HUES64 (cell line): Measurements from ENCODE around the gene CHRNB4.

Experiments
- H3K27ac ChIP-seq: 2 replicates; pipeline ENCODE4 v1.7.0; 2013; ENCODE audit warnings: low read depth, low read length, inconsistent platforms
- H3K27me3 ChIP-seq: 2 replicates; pipeline ENCODE4 v1.6.1; 2013; ENCODE audit warnings: mild to moderate bottlenecking, low read length; ENCODE audit not compliant: insufficient read depth
- H3K36me3 ChIP-seq: 2 replicates; pipeline ENCODE4 v1.6.1; 2013; ENCODE audit warnings: mild to moderate bottlenecking, low read length; ENCODE audit not compliant: insufficient read depth
- H3K4me1 ChIP-seq: 2 replicates; pipeline ENCODE4 v1.6.1; 2013; ENCODE audit warnings: mild to moderate bottlenecking, low read length, moderate library complexity; ENCODE audit not compliant: insufficient read depth
- H3K4me3 ChIP-seq: 2 replicates; pipeline ENCODE4 v1.5.1; 2013; ENCODE audit warnings: mild to moderate bottlenecking, low read length, moderate library complexity
- H3K9ac ChIP-seq: 2 replicates; pipeline ENCODE4 v1.6.1; 2013; ENCODE audit warnings: mild to moderate bottlenecking, low read depth, low read length
- H3K9me3 ChIP-seq: 2 replicates; pipeline ENCODE4 v1.6.1; 2013; ENCODE audit warnings: low read depth, low read length; ENCODE audit not compliant: insufficient read depth
- WGBS: fragments of 150-250, 120-280 bp; methylation state at CpG from one replicate; pipeline ENCODE4 v1.1.7; 2013; ENCODE audit warnings: missing lambda C conversion rate; 5-methylcytosine and 5-hydroxymethylcytosine counted together

CHRNB4 gene

GRCh38 chr15:78629031-78629715 lies 11.8 kb downstream of the CHRNB4 start:
- Histone ChIP-seq H3K27me3 (no peaks in the 10 kb centered on the region), H3K27ac (no peak overlapping the region), H3K9ac (no peak overlapping the region), H3K9me3 (peaks cover 6% of the 10 kb centered on the region; the same call in 1 of the 2 replicates), H3K4me3 (no peak overlapping the region), H3K4me1 (no peaks in the 10 kb centered on the region), H3K36me3 (no peaks in the 10 kb centered on the region)
- WGBS: 96% methylated on average over 29 of the region's 29 CpGs

- Histone ChIP-seq H3K9me3 (peaks cover 2% of the 10 kb centered on the region; the same call in 1 of the 2 replicates), H3K9ac (no peak overlapping the region), H3K4me3 (no peak overlapping the region), H3K27ac (no peak overlapping the region), H3K4me1 (no peaks in the 10 kb centered on the region), H3K36me3 (no peaks in the 10 kb centered on the region), H3K27me3 (0 out of 2 replicates have a peak, but pooled peaks cover under 1% of the 10 kb centered on the region)
- WGBS: 88% methylated on average over 6 of the region's 6 CpGs
These were observed 12.8 kb downstream of the CHRNB4 start for GRCh38 chr15:78628227-78628626.

- Histone ChIP-seq H3K27ac (no peak overlapping the region), H3K4me1 (no peaks in the 10 kb centered on the region), H3K9me3 (no peaks in the 10 kb centered on the region), H3K36me3 (no peaks in the 10 kb centered on the region), H3K9ac (no peak overlapping the region), H3K27me3 (peaks cover 8% of the 10 kb centered on the region), H3K4me3 (no peak overlapping the region)
- WGBS: 94% methylated on average over 8 of the region's 8 CpGs
These were observed 13.7 kb downstream of the CHRNB4 start for GRCh38 chr15:78627348-78627747.

GRCh38 chr15:78626381-78626995 lies 14.5 kb downstream of the CHRNB4 start:
- 95% methylated on average over 4 of the region's 6 CpGs for WGBS
- Histone ChIP-seq H3K27ac (no peak overlapping the region), H3K27me3 (peaks cover 17% of the 10 kb centered on the region), H3K4me1 (no peaks in the 10 kb centered on the region), H3K9me3 (no peaks in the 10 kb centered on the region), H3K36me3 (no peaks in the 10 kb centered on the region), H3K9ac (no peak overlapping the region), H3K4me3 (no peak overlapping the region)

- WGBS: 91% methylated on average over 12 of the region's 12 CpGs
- peaks cover 4% of the 10 kb centered on the region; the same call in 1 of the 2 replicates for H3K4me1 ChIP-seq
- H3K9me3 ChIP-seq: no peaks in the 10 kb centered on the region
- H3K9ac ChIP-seq: no peak overlapping the region
- H3K36me3 ChIP-seq: no peaks in the 10 kb centered on the region
- H3K4me3 ChIP-seq: no peak overlapping the region
- no peak overlapping the region for H3K27ac ChIP-seq
- peaks cover 24% of the 10 kb centered on the region for H3K27me3 ChIP-seq
These were observed 15.3 kb downstream of the CHRNB4 start for GRCh38 chr15:78625606-78626280.

- Histone ChIP-seq H3K27ac (no peak overlapping the region), H3K9ac (no peak overlapping the region), H3K4me3 (no peak overlapping the region), H3K4me1 (peaks cover 4% of the 10 kb centered on the region; the same call in 1 of the 2 replicates), H3K9me3 (no peaks in the 10 kb centered on the region), H3K36me3 (no peaks in the 10 kb centered on the region), H3K27me3 (peaks cover 32% of the 10 kb centered on the region)
- WGBS: 89% methylated on average over 16 of the region's 17 CpGs
These were observed 16.1 kb downstream of the CHRNB4 start for GRCh38 chr15:78624651-78625590.

- Histone ChIP-seq H3K9ac (no peak overlapping the region), H3K4me1 (peaks cover 8% of the 10 kb centered on the region; the same call in 1 of the 2 replicates), H3K36me3 (no peaks in the 10 kb centered on the region), H3K27me3 (peaks cover 42% of the 10 kb centered on the region), H3K27ac (no peak overlapping the region), H3K9me3 (no peaks in the 10 kb centered on the region), H3K4me3 (no peak overlapping the region)
- 87% methylated on average over 7 of the region's 7 CpGs for WGBS
These were observed 17.1 kb downstream of the CHRNB4 start for GRCh38 chr15:78623786-78624497.

GRCh38 chr15:78621810-78622402 lies 19.1 kb downstream of the CHRNB4 start:
- no peak overlapping the region for H3K4me3 ChIP-seq
- no peaks in the 10 kb centered on the region for H3K9me3 ChIP-seq
- WGBS: 84% methylated on average over 10 of the region's 10 CpGs
- H3K36me3 ChIP-seq: no peaks in the 10 kb centered on the region
- H3K27me3 ChIP-seq: peaks cover 47% of the 10 kb centered on the region
- H3K9ac ChIP-seq: no peak overlapping the region
- no peak overlapping the region for H3K27ac ChIP-seq
- peaks cover 8% of the 10 kb centered on the region; the same call in 1 of the 2 replicates for H3K4me1 ChIP-seq

- Histone ChIP-seq H3K36me3 (no peaks in the 10 kb centered on the region), H3K4me3 (peak within 1 kb of the TSS; percentile 67), H3K27ac (no peak within 1 kb of the TSS), H3K27me3 (peaks cover 47% of the 10 kb centered on the region), H3K4me1 (peaks cover 8% of the 10 kb centered on the region; the same call in 1 of the 2 replicates), H3K9ac (peak within 1 kb of the TSS; percentile 34; the same call in 1 of the 2 replicates), H3K9me3 (no peaks in the 10 kb centered on the region)
- 3% methylated on average over 102 of the region's 102 CpGs for WGBS
These were observed 20.2 kb downstream of the CHRNB4 start, which contains the start of gene CHRNA3 for GRCh38 chr15:78620527-78621421. TSS of gene CHRNA3 (minus strand) at chr15:78620996. CDS start at chr15:78620794, 202 bp downstream.
